HFF-Myc (cell line): Measurements from ENCODE around the gene TTC3.

ENCODE experiments used
- DNase-seq: peaks from one replicate; pipeline ENCODE4 v3.0.0-alpha.2; 2011; ENCODE audit warnings: low read depth; ENCODE audit errors: extremely low read depth
- H3K4me3 ChIP-seq: replicated peaks from 2 replicates; pipeline ENCODE4 v1.5.1; 2011; ENCODE audit warnings: low read depth, mild to moderate bottlenecking, control low read depth, low read length
- TF ChIP-seq, protein P1 (sequence below): IDR thresholded peaks from 2 replicates; pipeline ENCODE4 v1.5.1; 2012; ENCODE audit warnings: mild to moderate bottlenecking, low read depth, low read length, control low read depth; ENCODE audit errors: missing control alignments

TTC3 gene

DNA sequence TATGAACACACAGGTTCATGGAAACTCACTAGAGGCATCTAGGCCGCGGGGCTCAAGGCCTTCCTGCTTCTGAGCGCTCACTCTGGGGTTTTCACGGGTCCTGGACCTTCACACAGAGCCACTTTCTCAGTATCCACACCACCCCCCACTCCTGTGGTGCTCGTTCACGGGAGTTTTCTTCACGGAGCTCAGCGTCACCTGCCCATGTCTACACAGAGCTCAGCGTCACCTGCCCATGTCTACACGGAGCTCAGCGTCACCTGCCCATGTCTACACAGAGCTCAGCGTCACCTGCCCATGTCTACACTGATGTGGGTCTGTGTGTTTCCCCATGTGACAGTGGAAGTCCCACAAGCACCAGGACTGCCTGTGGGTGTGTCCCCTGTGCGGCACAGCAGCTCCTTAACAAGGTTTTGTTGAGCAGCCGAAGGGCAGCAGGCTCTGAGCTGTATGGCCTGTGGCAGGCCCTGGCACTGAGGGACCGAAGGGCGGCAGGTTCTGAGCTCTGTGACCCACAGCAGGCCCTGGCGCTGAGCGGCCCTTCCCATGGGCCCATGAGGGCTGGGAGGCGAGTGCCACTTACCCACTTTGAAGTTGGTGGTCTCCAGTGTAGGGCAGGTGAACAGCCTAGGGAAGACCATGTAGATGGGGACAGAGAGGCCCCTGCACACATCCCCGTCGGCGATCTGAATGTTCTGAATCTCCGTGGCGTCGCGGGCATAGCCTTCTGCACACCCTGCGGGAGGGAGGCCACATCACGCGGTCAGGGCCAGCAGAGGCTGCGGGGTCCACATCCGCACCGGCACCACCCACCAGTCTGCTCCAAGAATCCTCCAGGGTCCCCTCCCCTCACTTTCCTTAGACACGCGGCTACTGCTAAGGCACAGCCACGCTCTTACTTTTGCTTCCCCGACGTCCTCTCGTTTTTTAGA lies 154.3 kb downstream of the TTC3 start:
- DNase-seq: no peak
- no peak overlapping the region for H3K4me3 ChIP-seq
- TF ChIP-seq, protein P1, sequence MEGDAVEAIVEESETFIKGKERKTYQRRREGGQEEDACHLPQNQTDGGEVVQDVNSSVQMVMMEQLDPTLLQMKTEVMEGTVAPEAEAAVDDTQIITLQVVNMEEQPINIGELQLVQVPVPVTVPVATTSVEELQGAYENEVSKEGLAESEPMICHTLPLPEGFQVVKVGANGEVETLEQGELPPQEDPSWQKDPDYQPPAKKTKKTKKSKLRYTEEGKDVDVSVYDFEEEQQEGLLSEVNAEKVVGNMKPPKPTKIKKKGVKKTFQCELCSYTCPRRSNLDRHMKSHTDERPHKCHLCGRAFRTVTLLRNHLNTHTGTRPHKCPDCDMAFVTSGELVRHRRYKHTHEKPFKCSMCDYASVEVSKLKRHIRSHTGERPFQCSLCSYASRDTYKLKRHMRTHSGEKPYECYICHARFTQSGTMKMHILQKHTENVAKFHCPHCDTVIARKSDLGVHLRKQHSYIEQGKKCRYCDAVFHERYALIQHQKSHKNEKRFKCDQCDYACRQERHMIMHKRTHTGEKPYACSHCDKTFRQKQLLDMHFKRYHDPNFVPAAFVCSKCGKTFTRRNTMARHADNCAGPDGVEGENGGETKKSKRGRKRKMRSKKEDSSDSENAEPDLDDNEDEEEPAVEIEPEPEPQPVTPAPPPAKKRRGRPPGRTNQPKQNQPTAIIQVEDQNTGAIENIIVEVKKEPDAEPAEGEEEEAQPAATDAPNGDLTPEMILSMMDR: no peak

DNA sequence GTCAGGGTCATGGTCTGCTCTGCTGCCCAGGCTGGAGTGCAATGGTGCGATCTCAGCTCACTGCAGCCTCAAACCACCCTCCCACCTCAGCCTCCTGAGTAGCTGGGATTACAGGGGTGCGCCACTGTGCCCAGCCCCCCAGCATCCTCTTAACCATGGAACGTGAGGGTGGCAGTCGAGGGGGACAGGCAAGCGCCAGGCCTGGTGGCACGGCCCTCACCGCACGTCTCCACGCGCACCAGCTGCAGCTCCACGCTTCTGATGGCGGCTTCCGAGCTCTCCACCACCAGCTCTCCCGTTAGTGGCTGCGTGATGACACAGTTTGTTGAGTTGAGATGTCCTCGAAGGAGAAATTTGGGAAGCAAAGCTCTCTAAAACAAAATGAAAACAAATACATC lies 154.9 kb downstream of the TTC3 start:
- TF ChIP-seq, protein P1: no peak
- DNase-seq: no peak
- H3K4me3 ChIP-seq: no peak overlapping the region

DNA sequence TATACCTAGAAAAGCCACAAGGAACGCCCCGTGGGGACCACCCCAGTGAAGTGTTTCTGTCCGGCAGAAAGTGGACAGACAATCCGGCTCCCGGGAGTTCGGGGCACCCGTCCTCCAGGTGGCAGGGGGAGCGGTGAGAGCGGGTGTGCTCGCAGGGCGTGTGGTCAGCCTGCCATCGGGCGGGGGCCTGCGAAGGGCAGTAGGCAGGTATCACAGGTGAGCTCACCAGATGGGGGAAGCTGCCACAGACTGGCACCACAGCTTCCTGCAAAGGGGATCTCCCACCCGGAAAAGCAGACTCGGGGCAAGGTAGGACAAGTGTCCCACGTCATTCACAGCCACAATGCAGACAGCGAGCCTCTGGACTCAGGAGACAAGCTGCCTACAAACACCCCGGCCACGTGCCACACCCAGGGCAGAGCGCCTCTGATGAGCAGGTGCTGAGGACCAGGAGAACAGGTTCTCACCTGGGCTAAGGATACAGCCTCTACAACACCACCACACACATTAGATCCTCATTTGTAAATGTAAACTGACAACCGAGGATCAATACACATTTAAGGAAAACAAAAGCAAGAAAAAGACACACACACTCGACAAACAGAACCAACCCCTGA lies 157.7 kb downstream of the TTC3 start:
- H3K4me3 ChIP-seq: no peak overlapping the region
- no peak for DNase-seq
- TF ChIP-seq, protein P1: no peak

DNA sequence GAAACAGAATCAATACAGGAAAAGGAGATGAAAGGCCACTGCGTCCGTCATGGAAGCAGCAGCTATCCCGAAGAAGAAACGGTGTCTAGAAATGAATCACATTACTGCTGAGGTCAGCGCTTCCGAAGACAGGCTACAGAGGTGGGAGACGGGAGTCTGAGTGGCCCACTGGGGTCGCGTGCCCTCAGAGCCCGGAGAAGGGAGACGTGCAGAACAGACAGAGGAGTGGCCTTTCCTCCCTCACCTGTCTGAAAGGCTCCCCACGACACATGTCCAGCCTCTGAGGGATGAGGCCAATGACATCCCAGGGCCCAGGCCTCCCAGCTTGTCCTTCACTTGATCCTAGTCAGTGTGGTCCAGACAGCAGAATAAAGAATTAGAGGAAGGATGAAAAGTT lies 158.2 kb downstream of the TTC3 start:
- DNase-seq: no peak
- H3K4me3 ChIP-seq: no peak overlapping the region
- TF ChIP-seq, protein P1: no peak

DNA sequence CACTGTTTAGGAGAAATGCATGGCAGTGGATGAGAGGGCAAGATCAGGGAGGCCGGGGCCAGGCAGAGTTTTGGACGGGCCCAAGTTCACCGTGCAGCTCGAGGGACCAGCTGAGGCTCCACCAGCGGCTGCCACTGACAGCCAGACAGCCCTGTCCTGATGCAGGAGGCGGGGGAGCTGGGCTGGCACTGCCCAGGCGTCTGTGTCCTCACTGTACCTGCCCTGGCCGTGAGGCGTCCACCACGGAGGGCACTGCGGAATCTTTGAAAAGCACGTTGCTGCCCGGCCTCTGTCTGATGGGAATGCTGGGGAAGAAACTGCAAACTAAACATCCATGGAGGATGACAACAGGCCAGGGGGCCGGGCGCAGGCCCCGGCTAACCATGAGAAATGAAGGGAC lies 158.6 kb downstream of the TTC3 start:
- no peak overlapping the region for H3K4me3 ChIP-seq
- no peak for DNase-seq
- TF ChIP-seq, protein P1: no peak

DNA sequence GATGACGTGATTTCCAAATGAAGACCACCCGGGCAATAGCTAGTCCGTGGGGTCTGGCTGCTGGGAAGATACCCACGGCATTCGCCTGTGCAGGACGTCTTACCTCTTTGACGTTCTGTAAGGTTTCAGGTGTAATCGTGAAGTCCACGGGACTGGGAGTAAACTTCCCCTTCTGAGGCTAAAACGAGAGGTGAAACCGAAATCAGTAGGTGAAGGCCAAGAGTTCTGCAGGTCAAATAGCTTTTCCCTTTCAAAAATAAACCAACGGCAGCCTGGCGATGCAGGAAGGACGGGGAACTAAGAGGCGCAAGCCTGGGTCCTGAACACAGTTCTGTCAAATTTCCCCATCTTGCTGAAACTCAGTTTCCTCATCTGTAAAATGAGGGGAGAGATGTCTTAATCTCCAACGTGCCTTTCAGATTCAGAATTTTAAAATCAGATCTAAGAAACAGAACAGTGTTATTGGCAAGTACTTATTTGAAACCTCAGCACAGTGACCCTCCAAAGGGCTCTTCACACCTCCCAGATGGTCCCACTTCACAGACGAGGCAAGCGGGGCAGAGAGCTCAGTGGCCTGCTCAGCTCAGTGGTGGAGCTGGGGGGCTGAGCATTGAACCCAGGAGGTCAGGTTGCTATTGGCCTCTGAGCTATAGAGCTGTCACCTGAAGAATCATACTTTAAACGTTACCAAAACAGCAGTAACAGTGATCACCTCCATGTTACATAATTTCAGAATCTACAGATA lies 159.4 kb downstream of the TTC3 start:
- no peak overlapping the region for H3K4me3 ChIP-seq
- TF ChIP-seq, protein P1: no peak
- DNase-seq: no peak
